ENCODE results near the gene TMEM38A. TPM values are rescaled to one million over a fixed set of nuclear protein-coding genes. Genes with fewer than 3 reads are reported as not detected.
A peak's percentile ranks its signal among the peaks of the same experiment; 100 is the strongest.

Gene TMEM38A
- 7.6 and 8.0 TPM in 2 replicates for total RNA-seq (ENCODE audit: low replicate concordance)
- long read RNA-seq, partial matches to known transcripts = 1 of 5 reads
- long read RNA-seq, other reads (novel, unspliced or antisense) = 0 of 5 reads

GRCh38 chr19:16660763-16661479 lies at the start of gene TMEM38A:
Gene TMEM38A (plus strand): TSS chr19:16661139. CDS start chr19:16661218, 79 bp downstream.
- peak; percentile 71 for DNase-seq (ENCODE audit: extremely low spot score, unreplicated experiment)
- Mint-ChIP-seq H3K4me1 (ENCODE audit: unreplicated experiment) (peaks cover 9% of the 10 kb centered on the region), H3K4me3 (peak within 1 kb of the TSS; percentile 100), H3K27me3 (no peaks in the 10 kb centered on the region), H3K9me3 (no peaks in the 10 kb centered on the region), H3K36me3 (peaks cover 5% of the 10 kb centered on the region), H3K27ac (peak within 1 kb of the TSS; percentile 98)
- TF ChIP-seq CTCF (conservative IDR thresholded peaks at IDR 0.05) = no peak

GRCh38 chr19:16612636-16613035 lies 48.3 kb upstream of the TMEM38A start:
- DNase-seq (ENCODE audit: extremely low spot score, unreplicated experiment) = no peak
- H3K36me3 Mint-ChIP-seq = no peaks in the 10 kb centered on the region
- no peak for TF ChIP-seq CTCF (conservative IDR thresholded peaks at IDR 0.05)
- no peaks in the 10 kb centered on the region for H3K9me3 Mint-ChIP-seq
- H3K27ac Mint-ChIP-seq = no peak overlapping the region
- H3K27me3 Mint-ChIP-seq = no peaks in the 10 kb centered on the region
- H3K4me1 Mint-ChIP-seq (ENCODE audit: unreplicated experiment) = peaks cover 28% of the 10 kb centered on the region
- H3K4me3 Mint-ChIP-seq = no peak overlapping the region

GRCh38 chr19:16613841-16614240 lies 47.1 kb upstream of the TMEM38A start:
- Mint-ChIP-seq H3K27me3 (no peaks in the 10 kb centered on the region), H3K27ac (no peak overlapping the region), H3K36me3 (no peaks in the 10 kb centered on the region), H3K9me3 (no peaks in the 10 kb centered on the region), H3K4me1 (ENCODE audit: unreplicated experiment) (peaks cover 31% of the 10 kb centered on the region), H3K4me3 (no peak overlapping the region)
- no peak for TF ChIP-seq CTCF (conservative IDR thresholded peaks at IDR 0.05)
- DNase-seq (ENCODE audit: extremely low spot score, unreplicated experiment) = no peak

- Mint-ChIP-seq H3K27me3 (no peaks in the 10 kb centered on the region), H3K9me3 (no peaks in the 10 kb centered on the region), H3K4me3 (peak overlapping the region; percentile 7), H3K36me3 (no peaks in the 10 kb centered on the region), H3K4me1 (ENCODE audit: unreplicated experiment) (peaks cover 35% of the 10 kb centered on the region), H3K27ac (peak overlapping the region; percentile 70)
- no peak for DNase-seq (ENCODE audit: extremely low spot score, unreplicated experiment)
- no peak for TF ChIP-seq CTCF (conservative IDR thresholded peaks at IDR 0.05)
These were observed 46.0 kb upstream of the TMEM38A start for GRCh38 chr19:16614941-16615340.

GRCh38 chr19:16615808-16616207 lies 45.1 kb upstream of the TMEM38A start:
- H3K9me3 Mint-ChIP-seq = no peaks in the 10 kb centered on the region
- no peaks in the 10 kb centered on the region for H3K27me3 Mint-ChIP-seq
- TF ChIP-seq CTCF (conservative IDR thresholded peaks at IDR 0.05) = no peak
- peak overlapping the region; percentile 50 for H3K27ac Mint-ChIP-seq
- no peak overlapping the region for H3K4me3 Mint-ChIP-seq
- peaks cover 41% of the 10 kb centered on the region for H3K4me1 Mint-ChIP-seq (ENCODE audit: unreplicated experiment)
- DNase-seq (ENCODE audit: extremely low spot score, unreplicated experiment) = no peak
- no peaks in the 10 kb centered on the region for H3K36me3 Mint-ChIP-seq
